SK-MEL-5 (cell line): ENCODE results near the gene CLEC1A. TPM values are rescaled to one million over a fixed set of nuclear protein-coding genes. Genes with fewer than 3 reads are reported as not detected.
"Not testable (repeated sequence)": the region's sequence is repeated elsewhere in the genome, so short reads cannot be mapped to it uniquely, and the experiment has no call there.

ENCODE experiments used
- DNase-seq: peaks from one replicate; pipeline ENCODE4 v3.0.0-alpha.2; 2016; ENCODE audit warnings: low read depth, low spot score
- in situ Hi-C: cut with HindIII; loops from 2 replicates; pipeline ENCODE4 v1.10.0; 2016; ENCODE audit warnings: low sequenced_read_pairs, high pct_unique_total_duplicates, low pct_unique_long_range_greater_than_20kb
- total RNA-seq: library from RNA; depleted of rRNA; stranded (reverse); fragments of >200 nt; shearing (Covaris generic); gene quantifications from 2 replicates; pipeline ENCODE4 v1.2.3, GENCODE V29; 2014

Gene CLEC1A
- total RNA-seq, 1 experiment from 2014 or later = not detected

DNA sequence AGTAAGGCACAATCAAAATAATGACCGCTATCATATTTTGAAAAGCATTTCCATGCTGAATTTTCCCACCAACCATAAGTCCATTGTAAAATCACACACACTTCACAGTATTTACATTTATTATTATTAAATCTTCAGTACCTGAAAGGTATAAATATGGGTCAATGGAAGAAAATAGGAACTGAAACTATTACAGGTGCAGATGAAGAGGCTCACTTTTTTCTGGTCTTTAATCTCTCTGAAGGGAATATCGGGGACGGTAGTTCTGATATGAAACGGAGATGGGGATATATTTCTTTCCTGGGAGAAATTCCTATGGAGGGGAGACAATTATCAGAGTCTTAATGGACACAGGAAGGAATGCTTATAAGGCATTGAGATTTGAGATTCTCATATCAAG, 28.4 kb downstream of the CLEC1A start:
- no peak for DNase-seq
- in situ Hi-C loops = no loop called here

DNA sequence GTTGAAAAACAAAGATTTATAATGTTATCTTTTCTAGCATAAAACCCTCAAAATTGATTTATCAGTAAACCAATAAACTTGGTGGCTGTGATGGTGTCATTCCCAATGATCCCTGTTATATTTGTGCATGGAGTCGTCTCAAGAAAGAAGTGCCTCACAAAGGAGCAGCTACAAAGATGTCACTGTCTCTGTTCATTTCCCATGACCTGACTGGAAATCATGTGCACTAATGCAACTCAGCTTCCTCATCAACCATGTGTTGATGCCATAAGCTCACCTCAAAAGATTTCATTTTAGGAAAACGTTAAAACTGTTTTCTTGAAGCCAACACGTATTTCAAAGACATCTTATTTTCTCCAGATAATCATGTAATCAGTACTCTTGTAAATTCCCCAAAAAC, 28.8 kb downstream of the CLEC1A start:
- in situ Hi-C loops = no loop called here
- peak; percentile 33 for DNase-seq

DNA sequence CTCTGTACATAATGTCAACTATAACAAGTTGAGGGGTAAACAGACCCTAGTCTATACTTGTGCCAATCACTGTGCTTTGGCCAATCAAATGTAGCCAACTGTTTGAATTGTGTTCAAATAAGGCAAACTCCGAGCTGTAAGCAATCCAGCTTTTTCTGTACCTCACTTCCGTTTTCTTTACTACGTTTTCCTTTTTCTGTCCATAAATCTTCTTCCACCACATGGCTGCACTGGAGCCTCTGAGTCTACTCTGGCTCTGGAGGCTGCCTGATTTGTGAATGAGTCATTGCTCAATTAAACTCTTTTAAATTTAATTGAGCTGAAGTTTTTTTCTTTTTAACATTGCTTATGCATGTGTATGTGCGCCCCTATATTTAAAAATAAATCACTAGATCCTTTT, 29.7 kb downstream of the CLEC1A start:
- no peak for DNase-seq
- in situ Hi-C loops = no loop called here

DNA sequence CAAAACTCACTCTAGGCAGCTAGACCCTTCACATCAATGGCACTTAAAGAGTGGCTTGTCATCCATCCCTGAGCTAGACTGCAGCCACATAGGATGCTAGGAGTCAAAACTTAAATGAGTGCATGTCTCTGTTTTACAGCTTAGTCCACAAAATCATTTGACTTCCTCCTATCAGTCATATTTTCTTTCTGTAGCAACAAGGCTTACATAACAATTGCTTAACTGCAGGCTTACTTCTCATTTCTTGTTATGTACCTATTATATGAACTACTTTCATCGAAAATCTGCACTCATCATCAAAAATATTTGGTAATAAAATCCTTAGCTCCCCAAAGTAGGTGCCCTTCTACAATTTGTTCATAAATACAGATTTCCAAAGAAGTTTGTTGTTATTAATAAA, 30.1 kb downstream of the CLEC1A start:
- in situ Hi-C loops = no loop called here
- no peak for DNase-seq

DNA sequence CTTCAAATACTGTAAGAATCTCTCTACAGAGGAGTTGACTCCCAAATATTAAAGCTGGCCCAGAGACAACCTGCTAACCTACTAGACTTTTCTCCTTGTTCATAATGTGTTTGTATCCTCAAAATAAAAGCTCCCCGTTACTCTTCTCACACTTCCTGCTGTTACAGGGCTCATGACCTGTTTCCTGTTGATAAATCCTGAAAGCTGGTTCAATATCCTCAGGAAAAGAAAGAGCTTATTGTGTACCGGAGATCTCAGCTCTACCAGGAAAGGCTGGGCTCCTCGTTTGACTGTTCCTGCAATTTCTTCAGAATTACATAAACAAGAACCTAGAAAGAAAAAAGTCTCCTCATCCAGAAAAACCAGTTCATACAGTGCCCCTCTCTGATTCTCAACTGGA, 30.8 kb downstream of the CLEC1A start:
- DNase-seq = peak; percentile 93

DNA sequence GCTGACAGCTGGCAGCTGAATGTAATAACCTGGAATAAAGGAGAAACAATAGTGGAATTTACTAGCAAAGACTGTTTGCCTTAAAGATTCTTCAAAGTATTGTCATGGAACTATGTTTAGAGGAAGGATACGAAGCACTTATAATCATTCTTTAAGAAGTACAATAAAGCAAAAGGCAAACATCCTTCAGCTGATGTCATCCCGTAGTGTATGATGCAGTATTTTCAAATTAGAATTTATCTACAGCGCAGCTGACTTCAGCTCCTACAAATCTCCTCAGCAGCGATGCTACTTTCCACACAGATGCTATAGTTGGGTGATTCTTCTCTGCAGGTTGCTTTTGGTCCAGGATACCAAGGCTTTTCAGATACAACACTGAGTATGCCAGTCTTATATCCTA, 31.5 kb downstream of the CLEC1A start:
- peak; percentile 2 for DNase-seq
- in situ Hi-C loops = no loop called here

More for the DNA sequence above, 30.8 kb downstream of the CLEC1A start:
- in situ Hi-C loops = no loop called here

DNA sequence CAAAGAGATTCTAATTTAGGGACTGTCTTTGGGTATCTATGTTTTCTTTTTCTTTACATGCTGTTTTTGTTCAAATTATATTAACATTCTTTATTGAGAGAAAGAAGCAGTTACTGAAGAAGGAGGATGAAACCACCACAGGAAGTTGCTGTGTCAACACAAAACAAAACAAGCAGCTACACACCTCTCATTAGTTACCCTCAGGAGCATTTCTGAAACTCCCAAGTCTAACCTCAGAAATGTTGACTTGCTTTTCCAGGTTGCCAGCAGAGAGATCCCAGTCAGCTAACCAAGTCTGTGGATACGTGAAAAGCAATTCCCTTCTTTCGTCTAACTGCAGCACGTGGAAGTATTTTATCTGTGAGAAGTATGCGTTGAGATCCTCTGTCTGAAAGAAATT, 33.5 kb downstream of the CLEC1A start:
- in situ Hi-C loops = no loop called here
- no peak for DNase-seq

DNA sequence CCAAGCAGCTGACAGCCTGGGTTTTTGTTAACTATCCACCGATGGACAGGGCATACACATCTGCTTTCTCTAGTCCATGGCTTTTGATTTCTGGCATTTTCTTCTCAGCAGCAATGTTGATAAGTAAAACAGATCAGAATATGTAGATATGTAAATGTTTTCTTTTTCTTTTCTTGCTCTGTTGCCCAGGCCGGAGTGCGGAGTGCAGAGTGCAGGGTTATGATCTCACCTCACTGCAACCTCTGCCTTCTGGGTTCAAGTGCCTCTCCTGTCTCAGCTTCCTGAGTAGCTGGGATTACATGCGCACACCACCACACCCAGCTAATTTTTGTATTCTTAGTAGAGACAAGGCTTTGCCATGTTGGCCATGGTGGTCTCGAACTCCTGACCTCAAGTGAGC, 40.4 kb downstream of the CLEC1A start:
- no peak for DNase-seq
- in situ Hi-C loops = no loop called here

DNA sequence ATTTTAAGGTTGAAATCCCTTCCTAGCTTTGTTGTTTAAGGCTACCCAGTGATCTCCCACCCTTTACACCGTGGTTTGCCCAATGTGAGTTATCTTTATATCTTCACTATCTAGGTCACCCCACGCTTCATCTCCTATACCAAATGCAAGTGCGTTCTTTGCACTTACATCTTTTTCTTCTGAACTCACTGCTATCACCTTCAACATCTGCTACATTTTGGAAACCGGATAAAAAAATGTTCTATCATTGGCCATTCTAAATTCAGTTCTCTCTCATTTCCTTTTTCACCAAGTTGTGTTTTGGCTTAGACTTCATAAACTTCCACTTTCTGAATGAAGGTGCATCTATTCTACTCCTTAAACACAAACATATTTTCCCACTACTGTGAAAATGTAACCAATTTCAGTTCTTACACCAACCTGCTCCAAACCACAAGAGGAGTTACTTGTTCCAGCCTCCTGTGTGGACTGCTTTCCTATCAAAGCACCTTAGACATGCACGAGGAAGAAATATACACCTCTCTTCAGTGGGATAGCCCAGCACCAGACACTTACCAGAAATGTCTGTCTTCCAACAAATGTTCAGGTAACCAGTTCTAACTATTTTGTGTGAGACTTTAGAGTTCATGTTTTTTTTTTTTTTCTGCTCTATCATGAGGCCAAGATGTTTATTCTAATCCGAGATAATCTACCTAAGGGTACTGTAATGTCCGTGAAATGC, 46.4 kb downstream of the CLEC1A start:
- in situ Hi-C loops = no loop called here
- DNase-seq = no peak

DNA sequence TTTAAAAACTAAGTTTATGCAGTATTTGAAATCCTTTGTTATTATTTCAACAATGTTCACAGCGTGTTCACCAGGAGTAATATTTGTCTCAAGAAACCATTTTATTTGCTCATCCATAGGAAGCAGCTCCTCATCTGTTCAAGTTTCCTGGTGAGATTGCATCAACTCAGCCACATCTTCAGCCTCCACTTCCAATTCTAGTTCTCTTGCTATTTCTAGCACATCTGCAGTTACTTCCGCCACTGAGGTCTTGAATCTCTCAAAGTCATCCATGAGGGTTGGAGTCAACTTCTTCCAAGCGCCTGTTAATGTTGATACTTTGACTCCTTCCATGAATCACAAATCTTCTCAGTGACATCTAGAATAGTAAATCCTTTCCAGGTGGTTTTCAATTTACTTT, 50.3 kb downstream of the CLEC1A start:
- in situ Hi-C loops = no loop called here
- DNase-seq = no peak

DNA sequence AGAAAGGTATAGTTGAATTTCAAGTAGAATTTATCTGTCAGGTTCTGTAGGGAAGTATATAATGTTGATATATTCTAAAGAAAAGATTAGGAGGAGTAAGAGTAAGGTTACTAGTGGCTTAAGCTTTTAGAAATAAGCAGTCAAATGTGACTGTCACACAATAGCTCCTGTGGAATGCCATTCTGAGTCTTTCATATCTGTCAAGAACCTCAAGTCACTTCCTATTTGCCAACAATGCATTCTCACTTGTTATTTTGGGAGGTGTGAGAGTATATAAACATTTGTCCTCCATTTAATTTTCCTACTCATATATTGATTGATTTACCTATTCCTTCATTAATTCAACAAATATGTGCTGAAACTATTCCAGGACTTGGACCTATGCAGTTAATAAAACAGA, 56.6 kb downstream of the CLEC1A start:
- in situ Hi-C loops = no loop called here
- DNase-seq = no peak

DNA sequence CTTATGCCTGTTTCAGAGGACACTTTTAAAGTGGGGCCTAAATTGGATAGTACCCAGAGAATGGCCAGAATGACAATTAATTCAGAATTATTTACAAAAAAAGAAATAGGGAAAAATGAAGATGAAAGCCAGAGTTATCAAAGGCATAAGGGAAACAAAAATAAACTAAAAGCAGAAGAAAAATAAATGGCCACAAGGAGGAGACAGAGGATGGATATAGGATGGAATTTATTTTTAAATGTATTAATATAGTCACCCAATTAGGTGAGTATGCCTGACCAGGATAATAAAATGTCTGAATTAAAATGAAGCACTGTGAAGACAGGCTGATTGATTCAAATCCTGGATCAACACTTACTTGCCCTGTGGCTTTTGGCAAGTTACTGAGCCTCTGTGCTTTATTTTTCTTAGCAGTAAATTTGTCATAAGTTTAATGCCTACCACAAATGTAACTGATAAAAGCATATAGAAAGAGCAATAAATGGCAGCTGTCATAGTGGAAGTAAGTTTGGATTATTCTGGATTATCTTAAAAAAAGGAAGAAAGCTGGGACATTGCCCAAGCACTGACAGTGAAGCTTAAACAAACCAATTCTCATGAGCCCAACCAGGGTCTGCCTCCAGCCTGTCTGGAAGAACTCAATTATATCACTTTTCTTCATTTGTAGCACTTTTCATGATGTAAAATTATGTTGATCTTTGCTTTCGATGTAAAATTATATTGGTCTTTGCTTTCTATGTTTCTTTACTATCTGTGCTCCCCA, 64.8 kb downstream of the CLEC1A start:
- DNase-seq = peak; percentile 53

DNA sequence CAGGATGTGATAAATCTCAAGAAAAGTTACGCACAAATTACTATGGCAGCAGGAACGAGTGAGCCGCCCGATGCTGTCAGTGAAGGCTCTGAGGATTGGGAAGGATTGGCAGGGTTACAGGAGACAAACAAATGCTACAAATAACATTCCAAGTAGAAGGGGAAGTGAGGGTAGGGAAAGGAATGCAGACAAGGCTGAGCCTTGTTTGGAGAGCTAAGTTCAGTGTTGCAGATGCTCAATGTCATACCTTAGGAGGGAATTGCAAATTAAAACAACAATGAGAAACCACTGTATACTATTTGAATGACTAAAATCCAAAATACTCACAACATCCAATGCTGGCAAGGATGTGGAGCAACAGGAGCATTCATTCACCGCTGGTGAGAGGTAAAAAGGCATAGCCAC, 67.0 kb downstream of the CLEC1A start:
- no peak for DNase-seq
- in situ Hi-C loops = no loop called here

More for the DNA sequence above, 64.8 kb downstream of the CLEC1A start:
- in situ Hi-C loops = no loop called here

DNA sequence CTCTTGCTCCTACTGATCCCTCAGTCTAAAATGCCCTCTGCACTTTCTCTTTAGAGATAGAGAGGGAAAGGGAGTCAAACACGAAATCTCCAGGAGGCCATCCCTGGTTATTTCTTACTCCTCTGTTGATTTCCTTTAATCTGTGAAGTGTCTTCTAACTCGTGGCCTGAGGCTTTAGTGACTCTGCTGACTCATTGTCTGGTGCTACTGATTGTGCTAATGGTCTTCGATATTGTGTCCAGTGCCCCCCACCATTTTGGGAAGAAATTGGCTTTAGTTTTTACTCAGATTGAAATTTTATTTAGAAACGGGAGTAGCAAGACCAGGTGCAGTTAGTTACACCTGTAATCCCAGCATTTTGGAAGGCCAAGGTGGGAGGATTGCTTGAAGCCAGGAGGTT, 67.5 kb downstream of the CLEC1A start:
- in situ Hi-C loops = no loop called here
- DNase-seq = no peak

DNA sequence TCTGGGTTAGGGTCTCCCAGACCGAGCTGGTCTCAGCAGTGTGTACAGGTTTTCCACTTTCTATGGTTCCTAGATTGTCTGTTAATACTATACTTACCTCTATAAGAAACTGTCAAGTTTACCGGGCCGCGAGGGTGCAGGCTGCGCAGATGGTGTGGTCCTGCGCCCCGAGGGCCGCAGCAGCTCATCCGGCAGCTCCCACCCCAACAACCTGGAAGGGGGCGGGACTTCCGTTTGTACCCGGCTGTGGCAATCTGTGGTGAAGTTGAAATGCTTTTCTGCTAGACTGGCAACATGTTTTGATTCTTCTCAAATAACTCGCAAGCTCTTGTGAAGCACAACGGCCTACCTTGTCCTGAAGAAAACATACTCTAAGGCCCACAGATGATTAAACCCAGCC, 68.3 kb downstream of the CLEC1A start, which contains the start of gene CLEC9A:
CLEC9A (plus strand) TSS at position 237 of the 400 bp plus-strand sequence. CDS start 22,006 bp downstream, outside the sequence.
- DNase-seq = no peak
- in situ Hi-C loops = no loop called here

DNA sequence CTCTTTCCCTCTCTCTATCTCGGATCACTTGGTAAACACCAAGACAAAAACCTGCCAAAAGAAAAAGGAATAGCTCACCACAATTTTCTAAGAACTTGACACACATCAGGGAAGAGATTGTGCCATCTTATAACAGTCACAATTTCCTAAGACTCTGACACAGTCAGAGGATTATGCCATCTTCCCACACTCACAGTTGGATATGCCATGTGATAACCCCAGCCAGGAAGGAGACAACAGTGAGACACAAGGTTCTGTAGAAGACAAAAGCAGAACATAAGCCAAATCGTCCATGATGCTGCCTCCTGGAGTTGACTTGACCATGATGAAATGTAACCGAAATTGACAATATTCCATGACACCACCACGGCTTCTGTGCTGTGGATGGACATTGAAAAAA, 71.1 kb downstream of the CLEC1A start:
- in situ Hi-C loops = no loop called here
- peak; percentile 80 for DNase-seq

DNA sequence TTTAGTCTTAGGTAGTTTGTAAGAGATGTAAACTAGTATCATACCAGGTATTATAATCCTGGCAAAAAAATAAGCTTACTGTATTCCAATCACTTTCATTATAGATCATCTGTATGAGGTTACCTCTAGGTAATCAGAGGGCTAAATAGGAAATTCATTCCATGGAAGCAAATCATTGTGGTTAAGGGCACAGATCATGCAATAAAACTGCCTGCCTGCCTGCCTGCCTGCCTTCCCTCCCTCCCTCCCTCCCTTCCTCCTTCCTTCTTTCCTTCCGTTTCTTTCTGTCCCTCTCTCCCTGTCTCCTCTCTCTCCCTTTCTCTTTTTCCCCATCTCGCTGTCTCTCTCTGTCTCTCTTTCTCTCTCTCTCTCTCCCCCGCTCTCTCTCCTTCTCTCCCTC, 71.5 kb downstream of the CLEC1A start:
- DNase-seq = no peak
- in situ Hi-C loops = no loop called here

DNA sequence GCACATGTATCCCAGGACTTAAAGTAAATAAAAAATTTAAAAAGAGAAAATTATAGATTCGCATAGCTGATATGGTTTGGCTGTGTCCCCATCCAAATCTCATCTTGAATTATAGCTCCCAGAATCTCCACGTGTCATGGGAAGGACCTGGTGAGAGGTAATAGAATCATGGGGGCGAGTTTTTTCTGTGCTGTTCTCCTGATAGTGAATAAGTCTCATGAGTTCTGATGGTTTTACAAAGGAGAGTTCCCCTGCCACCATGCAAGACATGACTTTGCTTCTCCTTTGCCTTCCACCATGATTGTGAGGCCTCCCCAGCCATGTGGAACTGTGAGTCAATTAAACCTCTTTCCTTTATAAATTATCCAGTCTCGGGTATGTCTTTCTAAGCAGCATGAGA, 72.1 kb downstream of the CLEC1A start:
- DNase-seq = not testable (repeated sequence)

DNA sequence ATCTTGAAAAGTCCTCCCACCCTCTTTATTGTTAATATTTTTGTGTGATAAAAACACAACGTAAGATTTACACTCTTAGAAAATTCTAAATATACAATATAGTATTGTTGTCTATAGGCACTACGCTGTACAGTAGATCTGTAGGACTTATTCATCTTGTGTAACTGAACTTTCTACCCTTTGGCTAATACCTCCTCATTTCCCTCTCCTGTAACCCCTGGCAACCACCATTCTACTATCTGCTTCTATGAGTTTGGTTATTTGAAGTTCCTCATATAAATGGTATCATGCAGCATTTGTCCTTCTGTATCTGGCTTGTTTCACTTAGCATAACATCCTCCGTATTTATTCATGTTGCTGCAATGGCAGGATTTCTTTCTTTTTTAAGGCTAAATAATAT, 73.5 kb downstream of the CLEC1A start:
- no peak for DNase-seq
- in situ Hi-C loops = no loop called here

More for the DNA sequence above, 72.1 kb downstream of the CLEC1A start:
- in situ Hi-C loops = not testable (repeated sequence)
